ENCODE data around the gene PTGFRN. TPM values are rescaled to one million over a fixed set of nuclear protein-coding genes. Genes with fewer than 3 reads are reported as not detected.
"Not testable (repeated sequence)": the region's sequence is repeated elsewhere in the genome, so short reads cannot be mapped to it uniquely, and the experiment has no call there.

Gene PTGFRN
- total RNA-seq: 10 to 100 TPM; 64.4 to 83.2 TPM
- polyA plus RNA-seq (ENCODE audit: insufficient read length in 2 of 2): 10 to 100 TPM; 47.1 to 75.8 TPM
- long read RNA-seq, donor 1, full-length matches to known transcripts: 1 of 1 reads
- long read RNA-seq, donor 1, partial matches to known transcripts: 0 of 1 reads
- long read RNA-seq, donor 1, other reads (novel, unspliced or antisense): 0 of 1 reads
- long read RNA-seq, donor 2, full-length matches to known transcripts: 1 of 6 reads
- long read RNA-seq, donor 2, partial matches to known transcripts: 5 of 6 reads
- long read RNA-seq, donor 2, other reads (novel, unspliced or antisense): 0 of 6 reads
- long read RNA-seq, donor 3, full-length matches to known transcripts: 2 of 2 reads
- long read RNA-seq, donor 3, partial matches to known transcripts: 0 of 2 reads
- long read RNA-seq, donor 3, other reads (novel, unspliced or antisense): 0 of 2 reads
- long read RNA-seq, donor 4, full-length matches to known transcripts: 1 of 1 reads
- long read RNA-seq, donor 4, partial matches to known transcripts: 0 of 1 reads
- long read RNA-seq, donor 4, other reads (novel, unspliced or antisense): 0 of 1 reads

DNA sequence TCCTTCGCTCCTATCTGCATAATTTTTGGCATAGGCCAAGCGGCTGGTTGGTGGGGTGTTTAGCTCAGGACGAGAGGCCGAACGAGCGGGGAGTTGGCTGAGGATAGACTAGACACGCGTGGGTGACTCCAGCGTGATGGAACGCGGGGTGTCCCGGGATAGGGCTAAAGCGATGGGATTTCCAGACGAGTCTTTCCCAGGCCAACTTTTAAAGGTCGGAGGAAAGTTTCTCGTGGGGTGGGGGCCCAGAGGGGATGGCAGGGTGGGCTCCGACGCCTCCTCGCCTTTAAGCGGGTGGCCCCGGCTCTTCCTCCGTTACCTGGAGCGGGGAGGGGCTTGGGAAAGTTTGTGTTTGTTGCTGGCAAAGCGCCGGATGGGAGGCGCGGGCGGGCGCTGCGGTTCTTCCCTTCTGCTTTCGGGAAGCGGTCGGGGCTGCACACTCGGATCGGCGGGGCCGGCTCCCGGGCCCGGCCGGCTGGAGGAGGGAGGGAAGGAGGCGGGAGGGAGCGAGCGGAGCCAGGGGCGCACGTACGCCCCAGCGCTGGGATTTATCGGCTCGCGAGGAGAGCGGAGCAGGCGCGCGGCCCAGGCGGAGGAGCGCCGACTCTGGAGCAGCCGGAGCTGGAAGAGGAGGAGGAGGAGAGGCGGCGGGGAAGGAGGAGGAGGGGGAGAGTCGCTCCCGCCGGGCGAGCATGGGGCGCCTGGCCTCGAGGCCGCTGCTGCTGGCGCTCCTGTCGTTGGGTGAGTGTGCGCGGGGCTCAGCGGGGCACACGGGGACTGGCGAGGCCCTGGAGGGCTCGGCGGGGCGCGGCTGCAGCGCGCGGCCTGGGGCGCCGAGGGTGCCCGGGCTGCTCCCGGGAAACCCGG is at the start of gene PTGFRN:
Gene PTGFRN (plus strand): TSS at position 405 of the 867 bp plus-strand sequence. CDS start 288 bp downstream, at position 693.
- Histone ChIP-seq H3K4me1 (ENCODE audit: control insufficient read depth, insufficient read depth, low read length) (peaks cover 35% of the 10 kb centered on the region), H3K27me3 (ENCODE audit: control insufficient read depth, insufficient read depth, low read length) (no peaks in the 10 kb centered on the region), H3K36me3 (ENCODE audit: control insufficient read depth, insufficient read depth, low read length) (no peaks in the 10 kb centered on the region), H3K4me3 (ENCODE audit: low read depth, low read length) (peak within 1 kb of the TSS; percentile 69), H3K27ac (ENCODE audit: low read depth, low read length) (peak within 1 kb of the TSS; percentile 74), H3K9me3 (ENCODE audit: control insufficient read depth, insufficient read depth, low read length) (no peaks in the 10 kb centered on the region)
- DNase-seq (ENCODE audit: low read depth in 4 of 6, low spot score in 6 of 6): peak in 4 of 6 donors; percentile 62 to 97 (median 82)
- under 1% methylated on average over 86 of the region's 86 CpGs for WGBS (ENCODE audit: insufficient coverage)

DNA sequence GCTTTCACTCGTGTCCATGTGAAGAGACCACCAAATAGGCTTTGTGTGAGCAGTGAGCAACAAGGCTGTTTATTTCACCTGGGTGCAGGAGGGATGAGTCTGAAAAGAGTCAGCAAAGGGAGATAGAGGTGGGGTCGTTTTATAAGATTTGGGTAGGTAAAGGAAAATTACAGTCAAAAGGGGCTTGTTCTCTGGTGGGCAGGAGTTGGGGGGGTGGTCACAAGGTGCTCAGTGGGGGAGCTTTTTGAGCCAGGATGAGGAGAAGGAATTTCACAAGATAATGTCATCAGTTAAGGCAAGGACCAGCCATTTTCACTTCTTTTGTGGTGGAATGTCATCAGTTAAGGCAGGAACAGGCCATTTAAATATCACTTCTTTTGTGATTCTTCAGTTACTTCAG is 49.5 kb upstream of the PTGFRN start:
- not testable (repeated sequence) for DNase-seq (ENCODE audit: low read depth in 4 of 6, low spot score in 6 of 6); H3K27me3 ChIP-seq (ENCODE audit: control insufficient read depth, insufficient read depth, low read length); H3K4me1 ChIP-seq (ENCODE audit: control insufficient read depth, insufficient read depth, low read length); H3K36me3 ChIP-seq (ENCODE audit: control insufficient read depth, insufficient read depth, low read length); H3K9me3 ChIP-seq (ENCODE audit: control insufficient read depth, insufficient read depth, low read length); H3K27ac ChIP-seq (ENCODE audit: low read depth, low read length); H3K4me3 ChIP-seq (ENCODE audit: low read depth, low read length)
- 84% methylated on average over 2 of the region's 2 CpGs for WGBS (ENCODE audit: insufficient coverage)

DNA sequence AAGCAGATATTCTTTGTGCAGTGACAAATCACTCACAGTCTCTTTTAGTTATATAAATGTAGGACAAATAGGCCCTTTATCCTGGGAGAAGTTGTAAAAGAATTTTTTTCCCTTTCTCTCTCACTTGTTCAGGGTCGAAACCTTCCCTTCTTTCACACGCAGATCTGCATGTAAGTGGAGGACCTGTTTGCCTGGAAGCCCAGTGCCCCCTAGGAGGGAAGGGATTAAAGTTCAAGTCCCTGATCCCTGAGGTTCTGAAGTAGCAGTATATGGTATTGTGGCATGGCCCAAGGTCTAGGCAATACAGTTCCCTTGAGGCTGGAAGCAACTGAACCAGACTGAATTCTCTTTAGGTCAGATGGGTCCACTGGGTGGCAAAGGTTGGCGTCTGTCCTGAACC is 48.6 kb upstream of the PTGFRN start:
- WGBS (ENCODE audit: insufficient coverage): 100% methylated on average over 1 of the region's 3 CpGs
- H3K9me3 ChIP-seq (ENCODE audit: control insufficient read depth, insufficient read depth, low read length): no peaks in the 10 kb centered on the region
- no peaks in the 10 kb centered on the region for H3K36me3 ChIP-seq (ENCODE audit: control insufficient read depth, insufficient read depth, low read length)
- no peak overlapping the region for H3K27ac ChIP-seq (ENCODE audit: low read depth, low read length)
- H3K4me1 ChIP-seq (ENCODE audit: control insufficient read depth, insufficient read depth, low read length): no peaks in the 10 kb centered on the region
- H3K4me3 ChIP-seq (ENCODE audit: low read depth, low read length): no peak overlapping the region
- no peaks in the 10 kb centered on the region for H3K27me3 ChIP-seq (ENCODE audit: control insufficient read depth, insufficient read depth, low read length)
- DNase-seq (ENCODE audit: low read depth in 4 of 6, low spot score in 6 of 6): no peak

DNA sequence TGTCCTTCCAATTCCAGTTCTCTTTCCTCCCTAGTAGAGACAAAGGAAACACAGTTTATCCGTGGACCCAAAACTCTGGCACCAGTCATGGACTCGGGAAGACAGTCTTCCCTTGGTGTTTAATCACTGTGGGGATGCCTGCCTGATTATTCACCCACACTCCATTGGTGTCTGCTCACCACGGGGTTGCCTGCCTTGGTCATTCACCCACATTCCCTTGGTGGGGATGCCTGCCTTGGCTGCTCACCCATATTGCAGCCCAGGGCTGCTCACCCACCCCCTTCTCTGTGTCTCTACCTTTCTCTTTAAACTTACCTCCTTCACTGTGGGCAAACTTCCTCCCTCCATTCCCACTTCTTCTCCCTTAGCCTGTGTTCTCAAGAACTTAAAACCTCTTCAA is 46.7 kb upstream of the PTGFRN start:
- H3K4me3 ChIP-seq (ENCODE audit: low read depth, low read length); DNase-seq (ENCODE audit: low read depth in 4 of 6, low spot score in 6 of 6): not testable (repeated sequence)
- 81% methylated on average over 3 of the region's 3 CpGs for WGBS (ENCODE audit: insufficient coverage)

DNA sequence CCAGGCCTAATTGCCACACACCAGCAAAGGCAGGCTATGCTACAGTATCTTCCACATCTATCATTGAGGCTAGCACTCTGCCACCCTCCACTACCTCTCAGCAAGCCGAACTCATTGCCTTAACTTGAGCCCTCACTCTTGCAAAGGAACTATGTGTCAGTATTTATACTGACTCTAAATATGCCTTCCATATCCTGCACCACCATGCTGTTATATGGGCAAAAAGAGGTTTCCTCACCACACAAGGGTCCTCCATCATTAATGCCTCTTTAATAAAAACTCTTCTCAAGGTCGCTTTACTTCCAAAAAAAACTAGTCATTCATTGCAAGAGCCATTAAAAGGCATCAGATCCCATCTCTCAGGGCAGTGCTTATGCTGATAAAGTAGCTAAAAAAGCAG is 43.2 kb upstream of the PTGFRN start:
- H3K9me3 ChIP-seq (ENCODE audit: control insufficient read depth, insufficient read depth, low read length); H3K4me3 ChIP-seq (ENCODE audit: low read depth, low read length); H3K27ac ChIP-seq (ENCODE audit: low read depth, low read length); H3K4me1 ChIP-seq (ENCODE audit: control insufficient read depth, insufficient read depth, low read length); H3K27me3 ChIP-seq (ENCODE audit: control insufficient read depth, insufficient read depth, low read length); H3K36me3 ChIP-seq (ENCODE audit: control insufficient read depth, insufficient read depth, low read length); DNase-seq (ENCODE audit: low read depth in 4 of 6, low spot score in 6 of 6): not testable (repeated sequence)
- WGBS (ENCODE audit: insufficient coverage): 100% methylated on average over 1 of the region's 2 CpGs

More for the DNA sequence above, 46.7 kb upstream of the PTGFRN start:
- H3K4me1 ChIP-seq (ENCODE audit: control insufficient read depth, insufficient read depth, low read length); H3K27me3 ChIP-seq (ENCODE audit: control insufficient read depth, insufficient read depth, low read length); H3K36me3 ChIP-seq (ENCODE audit: control insufficient read depth, insufficient read depth, low read length); H3K9me3 ChIP-seq (ENCODE audit: control insufficient read depth, insufficient read depth, low read length); H3K27ac ChIP-seq (ENCODE audit: low read depth, low read length): not testable (repeated sequence)

DNA sequence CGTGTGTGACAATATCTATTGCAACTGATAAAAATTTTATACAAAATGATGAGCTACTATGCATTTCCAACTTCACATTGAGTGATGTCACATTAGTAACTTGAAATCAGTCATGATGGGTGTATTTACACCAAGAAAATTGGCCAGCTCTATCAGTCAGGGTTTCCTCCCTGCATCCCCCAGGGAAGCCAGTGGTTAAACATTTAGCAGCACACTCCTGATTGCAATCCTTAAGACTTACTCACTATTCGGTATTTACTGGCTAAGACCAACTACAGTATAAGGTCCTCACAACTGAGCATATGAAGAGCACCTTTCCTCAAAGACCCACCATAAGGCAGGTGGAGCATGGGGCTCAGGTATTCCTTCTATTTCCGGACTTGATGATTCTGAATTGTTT is 41.3 kb upstream of the PTGFRN start:
- Histone ChIP-seq H3K27me3 (ENCODE audit: control insufficient read depth, insufficient read depth, low read length) (no peaks in the 10 kb centered on the region), H3K9me3 (ENCODE audit: control insufficient read depth, insufficient read depth, low read length) (no peaks in the 10 kb centered on the region), H3K4me1 (ENCODE audit: control insufficient read depth, insufficient read depth, low read length) (no peaks in the 10 kb centered on the region), H3K4me3 (ENCODE audit: low read depth, low read length) (no peak overlapping the region), H3K36me3 (ENCODE audit: control insufficient read depth, insufficient read depth, low read length) (no peaks in the 10 kb centered on the region), H3K27ac (ENCODE audit: low read depth, low read length) (no peak overlapping the region)
- WGBS (ENCODE audit: insufficient coverage): 44% methylated on average over 2 of the region's 3 CpGs
- no peak for DNase-seq (ENCODE audit: low read depth in 4 of 6, low spot score in 6 of 6)

DNA sequence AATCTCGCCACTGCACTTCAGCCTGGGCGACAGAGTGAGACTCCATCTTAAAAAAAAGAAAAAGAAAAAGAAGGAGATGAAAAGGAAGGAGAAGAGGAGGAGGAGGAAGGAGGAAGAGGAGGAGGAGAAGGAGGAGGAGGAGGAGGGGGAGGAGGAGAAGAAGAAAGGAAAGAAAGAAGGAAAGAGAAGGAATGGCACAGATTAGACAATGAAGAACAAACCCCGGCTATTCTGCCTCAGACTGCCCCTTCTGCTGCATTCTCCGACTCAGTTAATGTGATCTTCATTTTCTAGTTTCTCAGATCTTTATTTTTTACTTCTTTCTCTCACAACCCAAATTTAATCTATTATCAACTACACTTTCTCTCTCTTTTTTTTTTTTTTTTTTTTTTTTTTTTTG is 40.1 kb upstream of the PTGFRN start:
- H3K27me3 ChIP-seq (ENCODE audit: control insufficient read depth, insufficient read depth, low read length): no peaks in the 10 kb centered on the region
- H3K4me1 ChIP-seq (ENCODE audit: control insufficient read depth, insufficient read depth, low read length): no peaks in the 10 kb centered on the region
- no peak overlapping the region for H3K4me3 ChIP-seq (ENCODE audit: low read depth, low read length)
- 88% methylated on average over 3 of the region's 4 CpGs for WGBS (ENCODE audit: insufficient coverage)
- H3K27ac ChIP-seq (ENCODE audit: low read depth, low read length): no peak overlapping the region
- no peak for DNase-seq (ENCODE audit: low read depth in 4 of 6, low spot score in 6 of 6)
- H3K36me3 ChIP-seq (ENCODE audit: control insufficient read depth, insufficient read depth, low read length): no peaks in the 10 kb centered on the region
- H3K9me3 ChIP-seq (ENCODE audit: control insufficient read depth, insufficient read depth, low read length): no peaks in the 10 kb centered on the region

DNA sequence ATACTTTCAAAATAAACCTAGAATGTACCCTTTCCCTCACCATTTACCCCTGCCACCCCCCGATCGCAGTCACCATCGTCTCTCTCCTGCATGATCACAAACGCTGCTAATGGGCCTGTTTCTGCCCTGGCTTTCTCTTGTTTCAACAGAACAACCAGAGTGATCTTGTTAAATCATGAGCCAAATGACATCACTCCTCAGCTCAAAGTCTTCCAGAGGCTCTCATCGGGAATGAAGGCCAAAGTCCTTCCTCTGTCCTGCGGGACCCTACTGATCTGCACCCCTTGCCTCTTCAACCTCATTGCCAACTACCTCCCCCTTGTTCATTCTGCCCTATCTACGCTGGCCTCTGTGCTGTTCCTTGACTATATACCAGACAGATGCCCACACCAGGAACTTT is 39.4 kb upstream of the PTGFRN start:
- H3K4me3 ChIP-seq (ENCODE audit: low read depth, low read length): no peak overlapping the region
- DNase-seq (ENCODE audit: low read depth in 4 of 6, low spot score in 6 of 6): no peak
- no peak overlapping the region for H3K27ac ChIP-seq (ENCODE audit: low read depth, low read length)
- 90% methylated on average over 7 of the region's 7 CpGs for WGBS (ENCODE audit: insufficient coverage)
- no peaks in the 10 kb centered on the region for H3K9me3 ChIP-seq (ENCODE audit: control insufficient read depth, insufficient read depth, low read length)
- H3K4me1 ChIP-seq (ENCODE audit: control insufficient read depth, insufficient read depth, low read length): no peaks in the 10 kb centered on the region
- H3K27me3 ChIP-seq (ENCODE audit: control insufficient read depth, insufficient read depth, low read length): no peaks in the 10 kb centered on the region
- no peaks in the 10 kb centered on the region for H3K36me3 ChIP-seq (ENCODE audit: control insufficient read depth, insufficient read depth, low read length)

DNA sequence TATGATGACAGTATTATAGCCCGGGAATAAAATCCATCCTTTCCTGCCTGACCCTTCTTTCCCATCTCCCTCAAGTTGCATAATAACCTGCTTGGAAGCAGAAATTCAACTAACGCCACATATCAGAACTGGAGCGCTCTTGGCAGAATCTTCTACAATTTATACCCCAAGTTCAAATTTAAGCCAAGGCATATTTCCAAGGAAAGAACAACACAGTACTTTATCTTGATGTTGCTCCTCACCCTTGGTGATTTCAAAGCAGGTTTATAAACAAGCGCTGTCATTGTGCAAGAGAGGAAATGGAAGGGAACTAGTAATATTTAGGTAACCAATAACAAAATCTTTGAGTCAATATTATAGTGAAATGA is 38.0 kb upstream of the PTGFRN start:
- H3K4me3 ChIP-seq (ENCODE audit: low read depth, low read length): no peak overlapping the region
- H3K27ac ChIP-seq (ENCODE audit: low read depth, low read length): no peak overlapping the region
- no peaks in the 10 kb centered on the region for H3K27me3 ChIP-seq (ENCODE audit: control insufficient read depth, insufficient read depth, low read length)
- no peaks in the 10 kb centered on the region for H3K36me3 ChIP-seq (ENCODE audit: control insufficient read depth, insufficient read depth, low read length)
- 61% methylated on average over 2 of the region's 4 CpGs for WGBS (ENCODE audit: insufficient coverage)
- H3K4me1 ChIP-seq (ENCODE audit: control insufficient read depth, insufficient read depth, low read length): no peaks in the 10 kb centered on the region
- H3K9me3 ChIP-seq (ENCODE audit: control insufficient read depth, insufficient read depth, low read length): no peaks in the 10 kb centered on the region
- DNase-seq (ENCODE audit: low read depth in 4 of 6, low spot score in 6 of 6): peak in 1 of 6 donors; percentile 9

All from spinal cord (tissue), 10 donors.